CD4-positive, alpha-beta T cell (primary cell): ENCODE results near the gene MAP4K3. TPM values are rescaled to one million over a fixed set of nuclear protein-coding genes. Genes with fewer than 3 reads are reported as not detected.

Source experiments
- ATAC-seq: fragments of 200-7000 bp; cut with Tn5 transposase; one replicate; pipeline ENCODE4 v1.10.0; 2022; ENCODE audit warnings: mild to moderate bottlenecking; ENCODE audit not compliant: poor library complexity
- CTCF ChIA-PET: fragments of 350-600 bp; sonication (Branson Sonifier 250); formaldehyde crosslinking; loops from one replicate; lab custom pipeline; 2021; ENCODE audit warnings: antibody characterized with exemption, inconsistent platforms; lab: Charles Lee
- POLR2A ChIA-PET: fragments of 350-600 bp; sonication (Branson Sonifier 250); formaldehyde crosslinking; loops from one replicate; lab custom pipeline; 2021; ENCODE audit warnings: antibody characterized with exemption, inconsistent platforms; lab: Charles Lee
- DNase-seq, 14 experiments: peaks; one replicate each; pipeline ENCODE4 v3.0.0-alpha.2; 2013 to 2020; ENCODE audit warnings: mixed read lengths in 2 of 14
- H3K27ac ChIP-seq, 2 donors: one replicate each; pipeline versions ENCODE4 v1.5.1 to v1.7.0; 2013; ENCODE audit warnings: low read length in 2 of 2, low read depth in 1 of 2, mild to moderate bottlenecking in 1 of 2
- H3K27me3 ChIP-seq, 2 experiments: 1 replicate in 1 of 2; 2 replicates in 1 of 2; pipeline versions ENCODE4 v1.6.1 to v1.7.0; 2013; ENCODE audit warnings: low read length in 2 of 2, control low read depth in 1 of 2, mild to moderate bottlenecking in 1 of 2, moderate library complexity in 1 of 2; ENCODE audit not compliant: insufficient read depth in 2 of 2, control insufficient read depth in 1 of 2
- H3K36me3 ChIP-seq: one replicate; pipeline ENCODE4 v1.6.1; 2013; ENCODE audit warnings: low read length, control low read depth; ENCODE audit not compliant: insufficient read depth
- H3K4me1 ChIP-seq: one replicate; pipeline ENCODE4 v1.6.1; 2013; ENCODE audit warnings: low read length, control low read depth; ENCODE audit not compliant: insufficient read depth
- H3K4me3 ChIP-seq: one replicate; pipeline ENCODE4 v1.5.1; 2013; ENCODE audit warnings: mild to moderate bottlenecking, low read length, moderate library complexity
- H3K9me3 ChIP-seq, 2 experiments: 1 replicate in 1 of 2; 2 replicates in 1 of 2; pipeline versions ENCODE4 v1.6.1 to v1.7.0; 2013; ENCODE audit warnings: low read length in 2 of 2, mild to moderate bottlenecking in 2 of 2, control low read depth in 1 of 2, moderate library complexity in 1 of 2; ENCODE audit not compliant: control insufficient read depth in 1 of 2, insufficient read depth in 1 of 2
- H3K27ac Mint-ChIP-seq: one replicate; pipeline ENCODE4 v1.8.0; 2020; ENCODE audit warnings: mixed read lengths
- H3K27me3 Mint-ChIP-seq: one replicate; pipeline ENCODE4 v1.8.0; 2021; ENCODE audit warnings: mixed read lengths
- H3K36me3 Mint-ChIP-seq: one replicate; pipeline ENCODE4 v1.8.0; 2021; ENCODE audit warnings: low read depth, mixed read lengths
- H3K4me1 Mint-ChIP-seq: one replicate; pipeline ENCODE4 v1.8.0; 2021; ENCODE audit warnings: low read depth, mixed read lengths
- H3K4me3 Mint-ChIP-seq: one replicate; pipeline ENCODE4 v1.8.0; 2020; ENCODE audit warnings: mild to moderate bottlenecking, mixed read lengths
- H3K9me3 Mint-ChIP-seq: one replicate; pipeline ENCODE4 v1.8.0; 2020; ENCODE audit warnings: mixed read lengths
- CTCF ChIP-seq: fragments of 200-600 bp; IDR thresholded peaks from one replicate; pipeline ENCODE4 v1.8.0; 2022; ENCODE audit warnings: antibody characterized with exemption, mild to moderate bottlenecking
- intact Hi-C, 2 experiments: fragments of 100-400 bp; cut with DNase I in 1 of 2; cut with micrococcal nuclease in 1 of 2; formaldehyde crosslinking; loops; one replicate each; pipeline versions ENCODE4 v1.15.1 to v1.9.0; 2023 to 2025; cut with DNase I, micrococcal nuclease
- total RNA-seq, 174 experiments: library from RNA in 2 of 174; stranded (reverse) in 2 of 174; gene quantifications; one replicate each; pipeline ENCODE4 v1.2.3 and lab custom pipeline; 2021 to 2026

MAP4K3 gene
- total RNA-seq, 2 experiments from 2014 or later, result 18.4 to 22.5 TPM

- DNase-seq, result no peak
- Histone ChIP-seq H3K9me3 (no peaks in the 10 kb centered on the region), H3K4me1 (no peaks in the 10 kb centered on the region), H3K4me3 (no peak overlapping the region), H3K36me3 (no peaks in the 10 kb centered on the region), H3K27ac (no peak overlapping the region), H3K27me3 (no peaks in the 10 kb centered on the region)
- no peaks in the 10 kb centered on the region for H3K9me3 Mint-ChIP-seq
- no peak overlapping the region for H3K4me3 Mint-ChIP-seq
- peaks cover 23% of the 10 kb centered on the region for H3K36me3 Mint-ChIP-seq
- H3K27me3 Mint-ChIP-seq, result no peaks in the 10 kb centered on the region
- no peak overlapping the region for H3K27ac Mint-ChIP-seq
- intact Hi-C loops, result no loop called here
- ChIA-PET POLR2A (no interaction called here), CTCF (interaction anchor here (0.7 kb wide), 1 partner anchor 25 kb away, joined by 4 read pairs; no protein-coding TSS in a partner anchor)
- no peaks in the 10 kb centered on the region for H3K4me1 Mint-ChIP-seq
- no peak for TF ChIP-seq CTCF
- ATAC-seq, result no peak
These were observed 116.9 kb downstream of the MAP4K3 start for GRCh38 chr2:39320162-39320561.

GRCh38 chr2:39313575-39313974 lies 123.5 kb downstream of the MAP4K3 start:
- Mint-ChIP-seq H3K4me3 (no peak overlapping the region), H3K27me3 (no peaks in the 10 kb centered on the region), H3K36me3 (peaks cover 36% of the 10 kb centered on the region), H3K4me1 (no peaks in the 10 kb centered on the region), H3K27ac (no peak overlapping the region), H3K9me3 (no peaks in the 10 kb centered on the region)
- Histone ChIP-seq H3K27ac (no peak overlapping the region), H3K36me3 (no peaks in the 10 kb centered on the region), H3K27me3 (no peaks in the 10 kb centered on the region), H3K4me3 (no peak overlapping the region), H3K9me3 (no peaks in the 10 kb centered on the region), H3K4me1 (no peaks in the 10 kb centered on the region)
- ChIA-PET CTCF (no interaction called here), POLR2A (interaction anchor here (0.7 kb wide), 1 partner anchor 219 kb away, joined by 3 read pairs; no protein-coding TSS in a partner anchor)
- TF ChIP-seq CTCF, result no peak
- DNase-seq, result no peak
- intact Hi-C loops, result no loop called here
- no peak for ATAC-seq

- Mint-ChIP-seq H3K4me3 (no peak overlapping the region), H3K27me3 (no peaks in the 10 kb centered on the region), H3K36me3 (peaks cover 48% of the 10 kb centered on the region), H3K9me3 (no peaks in the 10 kb centered on the region), H3K27ac (no peak overlapping the region), H3K4me1 (no peaks in the 10 kb centered on the region)
- no peaks in the 10 kb centered on the region for H3K27me3 ChIP-seq
- H3K36me3 ChIP-seq, result no peaks in the 10 kb centered on the region
- DNase-seq, result no peak
- TF ChIP-seq CTCF, result no peak
- no peaks in the 10 kb centered on the region for H3K4me1 ChIP-seq
- intact Hi-C loops, result no loop called here
- no peak overlapping the region for H3K27ac ChIP-seq
- no peak for ATAC-seq
- H3K9me3 ChIP-seq, result no peaks in the 10 kb centered on the region
- POLR2A ChIA-PET, result interaction anchor here (1.0 kb wide), 1 partner anchor 13 kb away, joined by 3 read pairs; no protein-coding TSS in a partner anchor
- CTCF ChIA-PET, result no interaction called here
- no peak overlapping the region for H3K4me3 ChIP-seq
These were observed 125.6 kb downstream of the MAP4K3 start for GRCh38 chr2:39311469-39311868.
